K562 (cell line): ENCODE results near the gene CSF3. TPM values are rescaled to one million over a fixed set of nuclear protein-coding genes. Genes with fewer than 3 reads are reported as not detected.

Source experiments
- ATAC-seq: fragments of 200-7000 bp; cut with Tn5 transposase; 3 replicates; pipeline ENCODE4 v1.9.1; 2020; ENCODE audit warnings: moderate library complexity
- BruUV-seq: library from RNA; stranded (reverse); fragments of 400-500 nt; replicated peaks from 2 replicates; lab custom pipeline; 2021; lab: Mats Ljungman, UMichigan
- CTCF ChIA-PET: fragments of 300-600 bp; formaldehyde crosslinking; extraction: SDS; loops from one replicate; lab custom pipeline; 2021; ENCODE audit warnings: low intra/inter-chr PET ratio; lab: Yijun Ruan, JAX
- POLR2A ChIA-PET: fragments of 300-600, 350-650 bp; sonication (Branson Sonifier 250); formaldehyde crosslinking; extraction: SDS; loops from one replicate; lab custom pipeline; 2021; ENCODE audit warnings: antibody characterized with exemption, inconsistent platforms; lab: Yijun Ruan, JAX
- DNase-seq, 4 experiments: peaks; one replicate each; pipeline versions ENCODE4 v3.0.0 to v3.0.0-alpha.2; 2011 to 2018; ENCODE audit warnings: low spot score in 3 of 4, mixed read lengths in 3 of 4; ENCODE audit errors: extremely low read depth in 1 of 4
- FAIRE-seq: peaks from 2 replicates; lab custom pipeline; 2011; peaks lifted over from hg19 to GRCh38; lab: Jason Lieb, UNC
- H2AFZ ChIP-seq: 2 replicates; pipeline ENCODE4 v1.6.0; 2011; ENCODE audit warnings: low read depth, low read length, control low read depth, inconsistent platforms
- H3K27ac ChIP-seq: fragments of 200-600 bp; 3 replicates; pipeline ENCODE4 v1.8.0; 2011; ENCODE audit warnings: low read depth, mild to moderate bottlenecking, control low read depth, inconsistent platforms, low read length, moderate library complexity, mixed read lengths; ENCODE audit errors: extremely low read depth
- H3K27me3 ChIP-seq, 2 experiments: fragments of 300-600 bp in 1 of 2; 2 replicates in 1 of 2; 3 replicates in 1 of 2; pipeline versions ENCODE4 v1.6.0 to v1.8.0; 2011; ENCODE audit warnings: inconsistent platforms in 2 of 2, low read length in 2 of 2, mild to moderate bottlenecking in 1 of 2, mixed read lengths in 1 of 2, moderate library complexity in 1 of 2; ENCODE audit not compliant: control insufficient read depth in 2 of 2, insufficient read depth in 2 of 2
- H3K36me3 ChIP-seq: fragments of 300-600 bp; 3 replicates; pipeline ENCODE4 v1.8.0; 2011; ENCODE audit warnings: mild to moderate bottlenecking, low read length, inconsistent platforms; ENCODE audit not compliant: control insufficient read depth, insufficient read depth
- H3K4me1 ChIP-seq, 2 experiments: fragments of 200-600 bp in 1 of 2; replicated peaks in 1 of 2; 2 replicates in 1 of 2; 3 replicates in 1 of 2; pipeline versions ENCODE4 v1.5.1 to v1.8.0; 2011; ENCODE audit warnings: inconsistent platforms in 2 of 2, low read length in 2 of 2, mild to moderate bottlenecking in 1 of 2, mixed read lengths in 1 of 2, moderate library complexity in 1 of 2; ENCODE audit not compliant: control insufficient read depth in 2 of 2, insufficient read depth in 2 of 2
- H3K4me2 ChIP-seq: 2 replicates; pipeline ENCODE4 v1.6.1; 2011; ENCODE audit warnings: low read length, control low read depth, inconsistent platforms, mixed read lengths; ENCODE audit not compliant: insufficient read depth
- H3K4me3 ChIP-seq: fragments of 200-600 bp; sonication (generic), shearing (Covaris generic); 2 replicates; pipeline ENCODE4 v1.5.1; 2016; ENCODE audit warnings: control low read depth, inconsistent platforms
- H3K79me2 ChIP-seq: fragments of 200-600 bp; 3 replicates; pipeline ENCODE4 v1.8.0; 2011; ENCODE audit warnings: low read length, inconsistent platforms; ENCODE audit not compliant: control insufficient read depth, insufficient read depth
- H3K9ac ChIP-seq, 2 experiments: 2 replicates each; pipeline versions ENCODE4 v1.6.0 to v1.6.1; 2011; ENCODE audit warnings: low read depth in 2 of 2, low read length in 2 of 2, control low read depth in 1 of 2, inconsistent platforms in 1 of 2, mild to moderate bottlenecking in 1 of 2, mixed read lengths in 1 of 2; ENCODE audit not compliant: insufficient read depth in 1 of 2
- H3K9me1 ChIP-seq: one replicate; pipeline ENCODE4 v1.6.0; 2011; ENCODE audit warnings: inconsistent platforms, mild to moderate bottlenecking, low read length, moderate library complexity; ENCODE audit not compliant: control insufficient read depth, insufficient read depth
- H3K9me3 ChIP-seq: replicated peaks from 2 replicates; pipeline ENCODE4 v1.5.1; 2011; ENCODE audit warnings: low read depth, low read length, inconsistent platforms; ENCODE audit not compliant: control insufficient read depth, insufficient read depth
- H4K20me1 ChIP-seq: replicated peaks from 2 replicates; pipeline ENCODE4 v1.6.1; 2011; ENCODE audit warnings: low read length, inconsistent platforms, mixed read lengths; ENCODE audit not compliant: control insufficient read depth, insufficient read depth
- FOXK2 ChIP-seq, 2 experiments: fragments of 450-650 bp; IDR thresholded peaks in 1 of 2; conservative IDR thresholded peaks in 1 of 2; 2 replicates each; pipeline ENCODE4 v1.6.1; 2016; ENCODE audit warnings: low read depth in 2 of 2, mild to moderate bottlenecking in 1 of 2
- TAF7 ChIP-seq: fragments of 450-650 bp; IDR thresholded peaks from 2 replicates; pipeline ENCODE4 v1.6.1; 2016; ENCODE audit warnings: missing genetic modification characterization, missing compliant biosample characterization
- ZNF197 ChIP-seq: fragments of 200-800 bp; sonication (Bioruptor generic); IDR thresholded peaks from 2 replicates; pipeline ENCODE4 v1.6.1; 2016; ENCODE audit warnings: low read depth, missing genetic modification characterization, missing compliant biosample characterization
- WGBS: fragments of 100-300 bp; shearing (Covaris generic); methylation state at CpG from one replicate; pipeline ENCODE4 v1.1.6; 2016; ENCODE audit warnings: low coverage, mixed read lengths; ENCODE audit not compliant: insufficient coverage; ENCODE audit errors: missing lambda C conversion rate; 5-methylcytosine and 5-hydroxymethylcytosine counted together
- in situ Hi-C: fragments of 300-500 bp; cut with MboI; formaldehyde crosslinking; loops from 4 replicates; pipeline ENCODE4 v1.15.0; 2018; ENCODE audit warnings: inconsistent platforms, mixed read lengths
- intact Hi-C: fragments of 100-400 bp; cut with micrococcal nuclease; formaldehyde crosslinking; loops from 2 replicates; pipeline ENCODE4 v1.14.2; 2022
- polyA plus RNA-seq, 8 experiments: library from polyadenylated mRNA; depleted of rRNA in 4 of 8; stranded (reverse) in 5 of 8; unstranded in 3 of 8; fragments of >200 nt; fragmentation: Nextera tagmentation in 2 of 8; fragmentation: Illumina TruSeq in 1 of 8; extraction: Ambion mirVana in 2 of 8; extraction: Trizol in 1 of 8; gene quantifications; 2 replicates each; pipeline versions ENCODE4 v1.2.1 to v1.2.3, GENCODE V29; 2011 to 2014; ENCODE audit warnings: inconsistent platforms in 1 of 8, missing spikeins in 1 of 8
- total RNA-seq, 7 experiments: library from RNA; depleted of rRNA in 6 of 7; stranded (reverse); fragments of >200 nt in 6 of 7; fragmentation: Illumina TruSeq in 2 of 7; extraction: Trizol in 2 of 7; gene quantifications; 2 replicates each; pipeline versions ENCODE4 v1.2.1 to v1.2.3, GENCODE V29; 2011 to 2021; ENCODE audit warnings: low replicate concordance in 1 of 7
- TF ChIP-seq, protein P1 (sequence below): IDR thresholded peaks from 2 replicates; pipeline ENCODE4 v1.6.1; 2011; ENCODE audit warnings: borderline replicate concordance, low read depth, mild to moderate bottlenecking, moderate library complexity, low read length; ENCODE audit not compliant: insufficient read depth, poor library complexity, severe bottlenecking
- TF ChIP-seq, protein P2 (sequence below): fragments of 250-450 bp; sonication (Bioruptor Pico); IDR thresholded peaks from 2 replicates; pipeline ENCODE4 v1.4.0; 2020; ENCODE audit warnings: mild to moderate bottlenecking, moderate library complexity

CSF3 gene
- total and polyA plus RNA-seq, 9 of the 15 experiments (the other 6 are each of a cell fraction or from before 2014, with no cell fraction given) = 0.19 TPM; not detected in 8

DNA sequence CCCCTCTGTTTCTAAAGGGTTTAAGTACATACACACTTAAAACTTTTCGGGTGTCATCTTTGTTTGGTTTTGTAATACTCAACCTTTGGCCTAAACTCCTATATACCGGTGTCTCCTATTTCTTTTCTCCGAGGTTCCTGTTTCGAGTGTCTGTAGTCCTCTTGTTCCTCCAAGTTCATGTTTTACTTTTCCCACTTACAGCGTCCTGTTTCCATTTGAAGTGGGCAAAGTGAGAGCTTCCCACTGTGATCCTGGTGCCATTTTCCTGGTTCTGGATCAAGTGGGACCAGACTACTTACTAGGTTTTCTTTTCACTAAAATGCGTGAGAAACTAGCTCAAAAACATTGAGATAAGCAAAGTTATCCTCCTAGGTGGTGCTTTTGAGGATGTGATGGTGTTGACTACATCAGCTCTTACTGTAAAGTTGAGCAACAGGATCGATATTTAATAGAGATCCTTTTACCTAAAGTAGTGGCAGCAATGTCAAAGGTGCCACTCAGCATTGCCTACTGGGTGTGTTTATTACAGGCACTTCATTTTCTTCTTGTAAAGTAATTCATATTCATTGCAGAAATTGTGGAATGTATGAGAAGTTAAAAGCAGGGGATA is 33.4 kb upstream of the CSF3 start:
- Histone ChIP-seq H3K27me3 (no peaks in the 10 kb centered on the region), H4K20me1 (peaks cover 10% of the 10 kb centered on the region), H3K27ac (peak overlapping the region; percentile 98), H2AFZ (no peak overlapping the region), H3K4me2 (peak overlapping the region; percentile 92), H3K4me1 (peaks cover 5 to 12% of the 10 kb centered on the region in 2 experiments; a peak in 3 of 5 replicates), H3K9me3 (no peaks in the 10 kb centered on the region), H3K36me3 (peaks cover 49% of the 10 kb centered on the region), H3K9ac (peak overlapping the region; percentile 98 to 100), H3K79me2 (peaks cover 39% of the 10 kb centered on the region), H3K4me3 (peak overlapping the region; percentile 98), H3K9me1 (no peaks in the 10 kb centered on the region)
- in situ Hi-C loops (no loop called here), intact Hi-C loops (no loop called here)
- TSS peak; percentile 54 for BruUV-seq
- FAIRE-seq (peak; percentile 62), DNase-seq (no peak), ATAC-seq (no peak)
- WGBS = 2% methylated on average over 7 of the region's 7 CpGs
- TF ChIP-seq TAF7 (0 out of 2 replicates have a peak, but pooled peaks have one; percentile 12), ZNF197 (no peak), FOXK2 (conservative IDR thresholded peaks at IDR 0.05 in 1 of 2, IDR thresholded peaks at IDR 0.05 in 1 of 2; ENCODE audit: low read depth in 2 of 2) (0 out of 4 replicates have a peak, but pooled peaks of 1 of the 2 experiments have one; percentile 2)
- TF ChIP-seq, protein P1, sequence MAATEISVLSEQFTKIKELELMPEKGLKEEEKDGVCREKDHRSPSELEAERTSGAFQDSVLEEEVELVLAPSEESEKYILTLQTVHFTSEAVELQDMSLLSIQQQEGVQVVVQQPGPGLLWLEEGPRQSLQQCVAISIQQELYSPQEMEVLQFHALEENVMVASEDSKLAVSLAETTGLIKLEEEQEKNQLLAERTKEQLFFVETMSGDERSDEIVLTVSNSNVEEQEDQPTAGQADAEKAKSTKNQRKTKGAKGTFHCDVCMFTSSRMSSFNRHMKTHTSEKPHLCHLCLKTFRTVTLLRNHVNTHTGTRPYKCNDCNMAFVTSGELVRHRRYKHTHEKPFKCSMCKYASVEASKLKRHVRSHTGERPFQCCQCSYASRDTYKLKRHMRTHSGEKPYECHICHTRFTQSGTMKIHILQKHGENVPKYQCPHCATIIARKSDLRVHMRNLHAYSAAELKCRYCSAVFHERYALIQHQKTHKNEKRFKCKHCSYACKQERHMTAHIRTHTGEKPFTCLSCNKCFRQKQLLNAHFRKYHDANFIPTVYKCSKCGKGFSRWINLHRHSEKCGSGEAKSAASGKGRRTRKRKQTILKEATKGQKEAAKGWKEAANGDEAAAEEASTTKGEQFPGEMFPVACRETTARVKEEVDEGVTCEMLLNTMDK = no peak
- TF ChIP-seq, protein P2, sequence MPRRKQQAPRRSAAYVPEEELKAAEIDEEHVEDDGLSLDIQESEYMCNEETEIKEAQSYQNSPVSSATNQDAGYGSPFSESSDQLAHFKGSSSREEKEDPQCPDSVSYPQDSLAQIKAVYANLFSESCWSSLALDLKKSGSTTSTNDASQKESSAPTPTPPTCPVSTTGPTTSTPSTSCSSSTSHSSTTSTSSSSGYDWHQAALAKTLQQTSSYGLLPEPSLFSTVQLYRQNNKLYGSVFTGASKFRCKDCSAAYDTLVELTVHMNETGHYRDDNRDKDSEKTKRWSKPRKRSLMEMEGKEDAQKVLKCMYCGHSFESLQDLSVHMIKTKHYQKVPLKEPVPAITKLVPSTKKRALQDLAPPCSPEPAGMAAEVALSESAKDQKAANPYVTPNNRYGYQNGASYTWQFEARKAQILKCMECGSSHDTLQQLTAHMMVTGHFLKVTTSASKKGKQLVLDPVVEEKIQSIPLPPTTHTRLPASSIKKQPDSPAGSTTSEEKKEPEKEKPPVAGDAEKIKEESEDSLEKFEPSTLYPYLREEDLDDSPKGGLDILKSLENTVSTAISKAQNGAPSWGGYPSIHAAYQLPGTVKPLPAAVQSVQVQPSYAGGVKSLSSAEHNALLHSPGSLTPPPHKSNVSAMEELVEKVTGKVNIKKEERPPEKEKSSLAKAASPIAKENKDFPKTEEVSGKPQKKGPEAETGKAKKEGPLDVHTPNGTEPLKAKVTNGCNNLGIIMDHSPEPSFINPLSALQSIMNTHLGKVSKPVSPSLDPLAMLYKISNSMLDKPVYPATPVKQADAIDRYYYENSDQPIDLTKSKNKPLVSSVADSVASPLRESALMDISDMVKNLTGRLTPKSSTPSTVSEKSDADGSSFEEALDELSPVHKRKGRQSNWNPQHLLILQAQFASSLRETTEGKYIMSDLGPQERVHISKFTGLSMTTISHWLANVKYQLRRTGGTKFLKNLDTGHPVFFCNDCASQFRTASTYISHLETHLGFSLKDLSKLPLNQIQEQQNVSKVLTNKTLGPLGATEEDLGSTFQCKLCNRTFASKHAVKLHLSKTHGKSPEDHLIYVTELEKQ = 0 out of 2 replicates have a peak, but pooled peaks have one; percentile 7
- ChIA-PET CTCF (no interaction called here), POLR2A (interaction anchor here (0.6 to 3.7 kb wide), 7 partner anchors 11 to 153 kb away, joined by 3 to 14 read pairs (median 4); partner anchors contain the start of gene CSF3)
